Heart right ventricle (tissue), 16 donors: ENCODE measurements around the gene TCEA2. TPM values are rescaled to one million over a fixed set of nuclear protein-coding genes. Genes with fewer than 3 reads are reported as not detected.

Source experiments
- ATAC-seq, 8 donors: fragments of 200-7000 bp; cut with Tn5 transposase; one replicate each; pipeline ENCODE4 v1.9.1; 2020; ENCODE audit warnings: mild to moderate bottlenecking in 8 of 8, moderate library complexity in 8 of 8, moderate number of reproducible peaks in 1 of 8
- DNase-seq, 2 donors: peaks; one replicate each; pipeline ENCODE4 v3.0.0-alpha.2; 2020
- H3K27ac ChIP-seq, 10 donors: fragments of 200-600 bp; sonication (generic) in 2 of 10; one replicate each; pipeline versions ENCODE4 v1.5.0 to v1.8.0; 2020 to 2022; ENCODE audit warnings: mild to moderate bottlenecking in 3 of 10
- H3K27me3 ChIP-seq, 7 donors: fragments of 200-600 bp; one replicate each; pipeline ENCODE4 v1.8.0; 2021 to 2022; ENCODE audit warnings: mild to moderate bottlenecking in 2 of 7
- H3K36me3 ChIP-seq, 9 donors: fragments of 200-600 bp; sonication (generic) in 1 of 9; one replicate each; pipeline versions ENCODE4 v1.5.0 to v1.8.0; 2020 to 2022; ENCODE audit warnings: mild to moderate bottlenecking in 2 of 9
- H3K4me1 ChIP-seq, 9 donors: fragments of 200-600 bp; sonication (generic) in 1 of 9; one replicate each; pipeline versions ENCODE4 v1.5.0 to v1.8.0; 2020 to 2022; ENCODE audit warnings: mild to moderate bottlenecking in 4 of 9
- H3K4me3 ChIP-seq, 10 donors: fragments of 200-600 bp; sonication (generic) in 2 of 10; one replicate each; pipeline versions ENCODE4 v1.5.0 to v1.8.0; 2020 to 2022; ENCODE audit warnings: mild to moderate bottlenecking in 7 of 10, moderate library complexity in 2 of 10
- H3K9me3 ChIP-seq, 11 donors: fragments of 200-600 bp in 10 of 11; sonication (generic) in 2 of 11; one replicate each; pipeline versions ENCODE4 v1.5.0 to v1.8.0; 2013 to 2022; ENCODE audit warnings: mild to moderate bottlenecking in 2 of 11, control low read depth in 1 of 11, moderate library complexity in 1 of 11
- CTCF ChIP-seq, 9 donors: fragments of 200-600 bp; sonication (generic) in 2 of 9; IDR thresholded peaks; one replicate each; pipeline versions ENCODE4 v1.5.0 to v1.8.0; 2021 to 2022; ENCODE audit warnings: antibody characterized with exemption in 9 of 9, mild to moderate bottlenecking in 5 of 9, moderate library complexity in 1 of 9
- WGBS, 2 donors: extraction: QIAGEN DNeasy Blood & Tissue Kit; methylation state at CpG; one replicate each; pipeline ENCODE4 v1.1.7; 2013; ENCODE audit warnings: inconsistent platforms in 1 of 2; 5-methylcytosine and 5-hydroxymethylcytosine counted together
- intact Hi-C, 10 donors: fragments of 100-400 bp; cut with DNase I; formaldehyde crosslinking; loops; one replicate each; pipeline versions ENCODE4 v1.11.1 to v1.14.2; 2022
- polyA plus RNA-seq, 2 donors: library from polyadenylated mRNA; stranded (reverse); fragments of 200-250 nt; gene quantifications; one replicate each; pipeline ENCODE4 v1.2.3, GENCODE V29; 2013
- total RNA-seq, 10 donors: library from RNA; stranded (reverse); fragmentation: NEBNext Ultra II Directional in 3 of 10; extraction: Animal tissue kit (Norgen Biotek cat#: 25700) in 3 of 10; gene quantifications; one replicate each; pipeline versions ENCODE4 v1.2.1 to v1.2.4, GENCODE V29; 2021 to 2023
- donor health status: Arrhythmogenic right ventricular cardiomyopathy.
- donor health status: ischemic (EF 13 %, LVEDD 7.1; RV severe dilation, severe dysfunction).
- donor health status: healthy with polysubstance abuse.
- donor health status: DM: no; HTN: yes; CAD: no.
- donor health status: DM: no; HTN: no; CAD: no.
- donor health status: ischemic (EF 25% LVEDD 6.9; RV normal size, moderate dysfunction).
- donor health status: ischemic (EF 25% LVEDD 5.7; RV mildly dilated, moderate dysfunction).
- donor health status: healthy.
- donor health status: DM: yes; HTN: yes; CAD: no.
- donor health status: Ischemic cardiomyopathy.
- donor health status: ischemic (EF 35%, LVEDD 5.7; RV mildly dilated, moderate dysfunction).
- donor health status: nonischemic (EF 11% LVEDD 7.7; RV severe dilation, severe dysfunction).
- donor health status: DM: yes; HTN: yes; CAD: no.
- donor health status: PGD.
- donor health status: ischemic (EF 29% LVEDD 5.4; RV normal size, mild dysfunction).
- donor health status: nonischemic (EF 23%, LVEDD 6.1; RV moderate dilation, normal function).

TCEA2 gene
- total and polyA plus RNA-seq, 12 donors: 35.0 to 54.9 (median 44.9) TPM

DNA sequence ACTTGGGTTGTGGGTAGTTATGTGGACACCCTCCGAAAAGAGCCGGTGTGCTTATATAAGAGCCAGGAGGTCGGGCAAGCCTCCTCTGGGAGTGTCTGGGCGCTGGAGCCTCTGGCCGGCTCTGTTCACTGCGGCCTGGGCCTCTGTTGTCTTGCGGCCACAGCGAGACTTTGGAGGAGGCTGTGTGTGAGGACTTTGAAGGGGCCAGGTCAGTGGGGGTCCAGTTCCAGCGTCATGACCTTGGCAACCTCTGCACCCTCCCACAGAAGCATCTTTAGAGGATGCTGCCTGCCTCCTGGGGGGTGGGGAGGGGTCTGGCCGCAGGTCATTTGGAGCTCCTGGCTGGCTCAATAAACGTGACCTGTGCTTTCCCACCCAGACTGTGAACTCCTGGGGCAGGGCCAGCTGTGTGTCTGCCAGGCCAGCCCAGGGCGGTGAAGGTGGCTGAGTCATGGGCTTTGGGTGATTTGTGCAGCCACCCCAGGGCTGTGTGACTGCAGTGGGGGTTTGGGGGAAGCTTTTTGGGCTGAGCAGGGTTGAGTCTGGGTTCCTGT is 1.2 kb downstream of the TCEA2 start:
- intact Hi-C loops: no loop called here

DNA sequence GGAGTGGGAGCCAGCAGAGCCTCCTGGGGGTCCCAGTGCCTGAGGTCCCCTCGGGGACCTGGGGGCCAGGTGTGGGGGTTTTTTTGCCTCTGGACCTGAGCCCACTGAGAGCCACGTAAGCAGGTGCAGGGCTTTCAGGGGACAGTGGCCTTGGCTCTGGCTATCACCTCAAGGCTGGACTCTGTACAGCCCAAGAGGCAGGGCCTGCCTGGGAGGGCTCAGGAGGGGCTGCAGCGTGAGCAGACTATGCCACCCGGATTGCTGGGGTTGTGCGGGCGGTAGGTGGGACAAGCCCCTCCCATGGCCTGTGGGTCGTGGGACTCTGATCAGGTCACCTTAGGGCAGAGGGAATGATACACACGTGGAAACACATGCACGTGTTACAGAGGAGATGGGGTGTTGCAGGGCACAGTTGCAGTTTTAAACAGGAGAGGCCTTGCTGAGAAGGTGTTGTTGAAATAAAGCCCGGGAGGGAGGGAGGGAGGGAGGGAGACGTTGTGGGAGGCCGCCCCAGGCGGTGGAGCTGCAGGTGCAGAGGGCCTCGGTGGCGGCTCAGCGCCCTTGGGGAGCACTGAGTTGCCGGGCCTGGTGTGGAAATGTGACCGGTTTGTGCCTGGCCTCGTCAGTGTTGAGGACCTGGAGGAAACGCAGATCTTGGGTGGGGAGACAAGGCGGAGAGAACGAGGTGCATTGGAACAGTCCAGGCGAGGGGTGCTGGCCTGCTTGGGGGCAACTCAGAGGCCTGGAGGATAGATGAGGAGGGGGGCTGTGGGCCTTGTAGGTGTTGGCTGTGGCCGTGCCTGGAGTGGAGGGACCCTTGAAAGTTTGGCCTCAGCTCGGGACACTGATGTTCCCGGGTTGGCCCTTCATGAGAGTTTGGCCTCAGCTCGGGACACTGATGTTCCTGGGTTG is 2.3 kb downstream of the TCEA2 start:
- 60% methylated on average over 27 of the region's 27 CpGs for WGBS, 2 donors
- TF ChIP-seq CTCF (IDR thresholded peaks at IDR 0.05): no peak
- no peaks in the 10 kb centered on the region for H3K27me3 ChIP-seq
- H3K27ac ChIP-seq: no peak overlapping the region
- DNase-seq: no peak
- H3K36me3 ChIP-seq: peaks cover 0 to 6% (median 0%) of the 10 kb centered on the region in 9 donors
- intact Hi-C loops: loop anchor here in 1 of 10 donors (5.0 kb wide), 1 partner anchor 83 kb away; the partner anchor contains the start of gene PRPF6
- H3K4me1 ChIP-seq: peaks cover 5 to 46% (median 25%) of the 10 kb centered on the region in 9 donors
- no peak for ATAC-seq
- no peaks in the 10 kb centered on the region for H3K9me3 ChIP-seq
- no peak overlapping the region for H3K4me3 ChIP-seq

More for the DNA sequence above, 1.2 kb downstream of the TCEA2 start:
- no peak for TF ChIP-seq CTCF (IDR thresholded peaks at IDR 0.05)
- H3K36me3 ChIP-seq: peaks cover 0 to 2% (median 0%) of the 10 kb centered on the region in 9 donors
- H3K27me3 ChIP-seq: no peaks in the 10 kb centered on the region
- peak overlapping the region in 8 of 10 donors; percentile 49 to 92 (median 89) for H3K27ac ChIP-seq
- ATAC-seq (peak in 3 of 8 donors; percentile 8 to 20 (median 19)), DNase-seq (no peak)
- no peaks in the 10 kb centered on the region for H3K9me3 ChIP-seq
- 32 to 37% methylated on average over 12 of the region's 12 CpGs for WGBS, 2 donors
- H3K4me3 ChIP-seq: peak overlapping the region in 9 of 10 donors; percentile 77 to 100 (median 94)
- peaks cover 5 to 46% (median 25%) of the 10 kb centered on the region in 9 donors for H3K4me1 ChIP-seq

- no peak for TF ChIP-seq CTCF (IDR thresholded peaks at IDR 0.05)
- Histone ChIP-seq H3K27ac (no peak overlapping the region), H3K36me3 (peaks cover 0 to 12% (median 0%) of the 10 kb centered on the region in 9 donors), H3K27me3 (no peaks in the 10 kb centered on the region), H3K9me3 (no peaks in the 10 kb centered on the region), H3K4me3 (no peak overlapping the region), H3K4me1 (peaks cover 5 to 46% (median 25%) of the 10 kb centered on the region in 9 donors)
- ATAC-seq (no peak), DNase-seq (no peak)
- intact Hi-C loops: loop anchor here in 1 of 10 donors (5.0 kb wide), 1 partner anchor 84 kb away; the partner anchor contains the start of gene PRPF6
- WGBS, 2 donors: 54 to 57% methylated on average over 5 of the region's 5 CpGs
Observed at GRCh38 chr20:64065974-64066343, 3.0 kb downstream of the TCEA2 start.

GRCh38 chr20:64067005-64067632 is 4.1 kb downstream of the TCEA2 start:
- Histone ChIP-seq H3K36me3 (peaks cover 0 to 22% (median 0%) of the 10 kb centered on the region in 9 donors), H3K4me3 (no peak overlapping the region), H3K27ac (no peak overlapping the region), H3K9me3 (no peaks in the 10 kb centered on the region), H3K27me3 (no peaks in the 10 kb centered on the region), H3K4me1 (peaks cover 5 to 45% (median 24%) of the 10 kb centered on the region in 9 donors)
- DNase-seq (no peak), ATAC-seq (no peak)
- TF ChIP-seq CTCF (IDR thresholded peaks at IDR 0.05): no peak
- 71 to 77% methylated on average over 6 of the region's 6 CpGs for WGBS, 2 donors
- intact Hi-C loops: loop anchor here in 1 of 10 donors (5.0 kb wide), 1 partner anchor 85 kb away; the partner anchor contains the start of gene PRPF6
